ENCODE measurements around the gene BCL11A. TPM values are rescaled to one million over a fixed set of nuclear protein-coding genes. Genes with fewer than 3 reads are reported as not detected.

Gene BCL11A
- total and polyA plus RNA-seq, 2 of the 13 experiments (the other 11 are each of a cell fraction or from before 2014, with no cell fraction given), result not detected

GRCh38 chr2:60480089-60480773 lies 73.2 kb downstream of the BCL11A start (continued):
- no peak for TF ChIP-seq MED8 (CRISPR knock-in tag; IDR thresholded peaks at IDR 0.05; ENCODE audit: insufficient replicate concordance)
- TF ChIP-seq ARID3A (IDR thresholded peaks at IDR 0.05; ENCODE audit: low read depth, low read length), result peak; percentile 91; the same call in 1 of the 2 replicates
- no peak for TF ChIP-seq ZBTB39 (CRISPR knock-in tag; IDR thresholded peaks at IDR 0.05)
- TF ChIP-seq ZNF205 (CRISPR knock-in tag; IDR thresholded peaks at IDR 0.05), result peak; percentile 77
- no peak for TF ChIP-seq ZSCAN5A (CRISPR knock-in tag; IDR thresholded peaks at IDR 0.05; ENCODE audit: borderline replicate concordance)
- no peak for TF ChIP-seq ZNF639 (CRISPR knock-in tag; conservative IDR thresholded peaks at IDR 0.05)
- TF ChIP-seq ZNF230 (CRISPR knock-in tag; IDR thresholded peaks at IDR 0.05), result no peak
- no peak for TF ChIP-seq NR1H2 (CRISPR knock-in tag; IDR thresholded peaks at IDR 0.05; ENCODE audit: borderline replicate concordance, low read depth)
- TF ChIP-seq NCOR1 (IDR thresholded peaks at IDR 0.05; ENCODE audit: borderline replicate concordance, low read length), result peak; percentile 80; the same call in 1 of the 2 replicates
- TF ChIP-seq ZNF577 (CRISPR knock-in tag; IDR thresholded peaks at IDR 0.05; ENCODE audit: borderline replicate concordance, low read depth), result no peak
- TF ChIP-seq ZNF274 (CRISPR knock-in tag; IDR thresholded peaks at IDR 0.05), result no peak
- TF ChIP-seq ZSCAN21 (CRISPR knock-in tag; IDR thresholded peaks at IDR 0.05; ENCODE audit: borderline replicate concordance), result no peak
- TF ChIP-seq ZNF143 (CRISPR knock-in tag; IDR thresholded peaks at IDR 0.05), result no peak; the same call in 1 of the 2 replicates
- no peak for TF ChIP-seq ZBTB1 (CRISPR knock-in tag; IDR thresholded peaks at IDR 0.05; ENCODE audit: borderline replicate concordance)
- TF ChIP-seq NFYB (CRISPR knock-in tag; IDR thresholded peaks at IDR 0.05), result no peak
- peak; percentile 71; the same call in 1 of the 2 replicates for TF ChIP-seq SIX1 (CRISPR knock-in tag; IDR thresholded peaks at IDR 0.05; ENCODE audit: borderline replicate concordance)
- TF ChIP-seq HES4 (CRISPR knock-in tag; IDR thresholded peaks at IDR 0.05; ENCODE audit: borderline replicate concordance), result no peak
- TF ChIP-seq ZNF709 (CRISPR knock-in tag; IDR thresholded peaks at IDR 0.05), result no peak; the same call in 1 of the 2 replicates
- TF ChIP-seq ATF7-NPFF (CRISPR knock-in tag; IDR thresholded peaks at IDR 0.05; ENCODE audit: low read depth), result no peak
- no peak for TF ChIP-seq SIN3B (IDR thresholded peaks at IDR 0.05; ENCODE audit: low read length)
- TF ChIP-seq CHD2 (IDR thresholded peaks at IDR 0.05; ENCODE audit: low read depth, low read length), result no peak
- TF ChIP-seq ATF3 (CRISPR knock-in tag; IDR thresholded peaks at IDR 0.05), result peak; percentile 33; the same call in 1 of the 2 replicates
- no peak for TF ChIP-seq ARNT (IDR thresholded peaks at IDR 0.05)
- TF ChIP-seq ZNF292 (CRISPR knock-in tag; IDR thresholded peaks at IDR 0.05; ENCODE audit: borderline replicate concordance, low read depth), result no peak

Measured in HepG2 (cell line).